Upper lobe of left lung (tissue), 6 donors: ENCODE measurements around the gene LRTM2. TPM values are rescaled to one million over a fixed set of nuclear protein-coding genes. Genes with fewer than 3 reads are reported as not detected.

Experiments used
- ATAC-seq, 2 donors: fragments of 200-7000 bp; cut with Tn5 transposase; one replicate each; pipeline ENCODE4 v1.9.1; 2022; ENCODE audit warnings: mild to moderate bottlenecking in 2 of 2, moderate library complexity in 2 of 2; ENCODE audit not compliant: low FRiP score in 2 of 2
- DNase-seq, 2 donors: peaks; one replicate each; pipeline ENCODE4 v3.0.0-alpha.2; 2019 to 2020
- H3K27ac ChIP-seq, 4 donors: fragments of 200-600 bp; sonication (generic); one replicate each; pipeline ENCODE4 v1.5.1; 2016 to 2019
- H3K27me3 ChIP-seq, 4 donors: fragments of 200-600 bp; sonication (generic); one replicate each; pipeline ENCODE4 v1.5.1; 2017 to 2019
- H3K36me3 ChIP-seq, 4 donors: fragments of 200-600 bp; sonication (generic); one replicate each; pipeline ENCODE4 v1.5.1; 2016 to 2019
- H3K4me1 ChIP-seq, 4 donors: fragments of 200-600 bp; sonication (generic); one replicate each; pipeline ENCODE4 v1.5.1; 2018 to 2019
- H3K4me3 ChIP-seq, 4 donors: fragments of 200-600 bp; sonication (generic); one replicate each; pipeline ENCODE4 v1.5.1; 2017 to 2019; ENCODE audit warnings: mild to moderate bottlenecking in 2 of 4, moderate library complexity in 1 of 4
- H3K9me3 ChIP-seq, 4 donors: fragments of 200-600 bp; sonication (generic); one replicate each; pipeline ENCODE4 v1.5.1; 2018 to 2019
- EP300 ChIP-seq, 4 donors: sonication (generic); formaldehyde crosslinking; IDR thresholded peaks; one replicate each; pipeline ENCODE4 v1.5.1; 2017; ENCODE audit warnings: antibody characterized with exemption in 4 of 4, control low read depth in 2 of 4
- POLR2A ChIP-seq, 4 donors: fragments of 450-650 bp; IDR thresholded peaks; one replicate each; pipeline ENCODE4 v1.5.1; 2016 to 2017; ENCODE audit warnings: antibody characterized with exemption in 4 of 4, mild to moderate bottlenecking in 2 of 4
- POLR2AphosphoS5 ChIP-seq, 2 donors: sonication (generic); formaldehyde crosslinking; IDR thresholded peaks; one replicate each; pipeline ENCODE4 v1.5.1; 2017; ENCODE audit warnings: antibody characterized with exemption in 2 of 2
- WGBS, 2 donors: methylation state at CpG; one replicate each; pipeline ENCODE4 v1.1.5; 2017 to 2018; 5-methylcytosine and 5-hydroxymethylcytosine counted together
- total RNA-seq, 6 donors: library from RNA; depleted of rRNA in 4 of 6; stranded (reverse); fragments of >200 nt in 4 of 6; gene quantifications; one replicate each; pipeline versions ENCODE4 v1.1.0 to v1.2.1, GENCODE V29; 2016 to 2021
- TF ChIP-seq, protein P1 (sequence below), 6 experiments: fragments of 450-650 bp in 4 of 6; fragments of 200-600 bp in 2 of 6; sonication (generic) in 2 of 6; IDR thresholded peaks; one replicate each; pipeline ENCODE4 v1.5.1; 2016 to 2019; ENCODE audit warnings: antibody characterized with exemption in 6 of 6
- donor health status: DM: no; HTN: no; CAD: no; lungs with moderate emphysema.
- donor health status: DM: no; HTN: yes; CAD: no; lungs with severe emphysema.

The LRTM2 gene
- total RNA-seq, 6 donors from 2014 or later: not detected

DNA sequence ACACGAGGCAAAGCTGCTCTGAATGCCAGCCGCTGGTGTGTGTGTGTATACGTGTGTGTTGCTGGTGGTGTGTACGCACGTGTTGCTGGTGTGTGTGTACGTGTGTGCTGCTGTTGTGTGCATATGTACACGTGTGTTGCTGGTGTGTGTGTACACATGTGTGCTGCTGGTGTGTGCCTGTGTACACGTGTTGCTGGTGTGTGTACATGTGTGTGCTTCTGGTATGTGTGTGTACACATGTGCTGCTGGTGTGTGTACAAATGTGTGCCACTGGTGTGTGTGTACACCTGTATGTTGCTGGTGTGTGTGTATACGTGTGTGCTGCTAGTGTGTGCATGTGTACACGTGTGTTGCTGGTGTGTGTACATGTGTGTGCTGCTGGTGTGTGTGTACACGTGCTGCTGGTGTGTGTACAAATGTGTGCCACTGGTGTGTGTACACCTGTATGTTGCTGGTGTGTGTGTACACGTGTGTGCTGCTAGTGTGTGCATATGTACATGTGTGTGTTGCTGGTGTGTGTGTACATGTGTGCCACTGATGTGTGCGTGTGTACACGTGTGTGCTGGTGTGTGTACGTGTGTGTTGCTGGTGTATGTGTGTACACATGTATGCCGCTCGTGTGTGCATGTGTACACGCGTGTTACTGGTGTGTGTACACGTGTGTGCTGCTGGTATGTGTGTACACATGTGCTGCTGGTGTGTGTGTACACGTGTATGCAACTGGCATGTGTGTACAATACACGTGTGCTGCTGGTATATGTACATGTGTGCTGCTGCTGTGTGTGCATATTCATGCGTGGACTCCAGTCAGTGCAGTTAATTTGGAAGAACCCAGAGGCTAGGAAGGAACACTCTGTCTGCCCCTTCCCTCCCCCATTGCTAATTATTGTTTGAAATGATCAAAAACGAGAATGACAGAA, 50.9 kb downstream of the LRTM2 start:
- DNase-seq: no peak
- H3K4me3 ChIP-seq: no peak overlapping the region
- H3K36me3 ChIP-seq: no peaks in the 10 kb centered on the region
- TF ChIP-seq POLR2A (IDR thresholded peaks at IDR 0.05) (no peak), POLR2AphosphoS5 (IDR thresholded peaks at IDR 0.05) (no peak), EP300 (IDR thresholded peaks at IDR 0.05) (no peak)
- TF ChIP-seq, protein P1, sequence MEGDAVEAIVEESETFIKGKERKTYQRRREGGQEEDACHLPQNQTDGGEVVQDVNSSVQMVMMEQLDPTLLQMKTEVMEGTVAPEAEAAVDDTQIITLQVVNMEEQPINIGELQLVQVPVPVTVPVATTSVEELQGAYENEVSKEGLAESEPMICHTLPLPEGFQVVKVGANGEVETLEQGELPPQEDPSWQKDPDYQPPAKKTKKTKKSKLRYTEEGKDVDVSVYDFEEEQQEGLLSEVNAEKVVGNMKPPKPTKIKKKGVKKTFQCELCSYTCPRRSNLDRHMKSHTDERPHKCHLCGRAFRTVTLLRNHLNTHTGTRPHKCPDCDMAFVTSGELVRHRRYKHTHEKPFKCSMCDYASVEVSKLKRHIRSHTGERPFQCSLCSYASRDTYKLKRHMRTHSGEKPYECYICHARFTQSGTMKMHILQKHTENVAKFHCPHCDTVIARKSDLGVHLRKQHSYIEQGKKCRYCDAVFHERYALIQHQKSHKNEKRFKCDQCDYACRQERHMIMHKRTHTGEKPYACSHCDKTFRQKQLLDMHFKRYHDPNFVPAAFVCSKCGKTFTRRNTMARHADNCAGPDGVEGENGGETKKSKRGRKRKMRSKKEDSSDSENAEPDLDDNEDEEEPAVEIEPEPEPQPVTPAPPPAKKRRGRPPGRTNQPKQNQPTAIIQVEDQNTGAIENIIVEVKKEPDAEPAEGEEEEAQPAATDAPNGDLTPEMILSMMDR (IDR thresholded peaks at IDR 0.05): no peak
- ATAC-seq: peak in 1 of 2 donors; percentile 54
- H3K27ac ChIP-seq: no peak overlapping the region
- H3K4me1 ChIP-seq: no peaks in the 10 kb centered on the region
- no peaks in the 10 kb centered on the region for H3K27me3 ChIP-seq
- H3K9me3 ChIP-seq: no peaks in the 10 kb centered on the region
- WGBS, 2 donors: 86% methylated on average over 24 of the region's 24 CpGs

DNA sequence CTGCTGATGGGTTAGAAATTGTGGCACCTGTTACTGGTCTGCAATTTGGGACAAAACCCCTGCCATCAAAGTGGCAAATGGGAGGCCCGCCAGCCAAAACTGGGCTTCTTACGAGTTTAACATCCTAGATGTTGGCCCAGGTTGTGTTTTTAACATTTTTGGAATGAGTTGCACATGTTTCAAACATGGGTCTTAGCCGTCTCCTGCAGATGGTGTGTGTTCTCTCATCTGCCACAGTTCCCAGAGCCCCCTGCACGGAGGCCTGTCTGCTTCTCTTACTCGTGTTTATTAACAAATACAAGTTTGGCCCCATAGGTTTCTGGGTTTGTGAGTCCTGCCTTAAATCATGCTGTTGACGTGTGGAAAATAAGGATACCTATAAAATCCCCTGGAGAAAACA, 51.6 kb downstream of the LRTM2 start:
- Histone ChIP-seq H3K4me1 (no peaks in the 10 kb centered on the region), H3K9me3 (no peaks in the 10 kb centered on the region), H3K27me3 (no peaks in the 10 kb centered on the region), H3K36me3 (no peaks in the 10 kb centered on the region), H3K4me3 (no peak overlapping the region), H3K27ac (no peak overlapping the region)
- WGBS, 2 donors: 84 to 94% methylated on average over 6 of the region's 6 CpGs
- ATAC-seq (no peak), DNase-seq (no peak)
- TF ChIP-seq EP300 (IDR thresholded peaks at IDR 0.05): no peak
- TF ChIP-seq POLR2AphosphoS5 (IDR thresholded peaks at IDR 0.05): no peak
- TF ChIP-seq, protein P1 (IDR thresholded peaks at IDR 0.05): no peak
- no peak for TF ChIP-seq POLR2A (IDR thresholded peaks at IDR 0.05)

DNA sequence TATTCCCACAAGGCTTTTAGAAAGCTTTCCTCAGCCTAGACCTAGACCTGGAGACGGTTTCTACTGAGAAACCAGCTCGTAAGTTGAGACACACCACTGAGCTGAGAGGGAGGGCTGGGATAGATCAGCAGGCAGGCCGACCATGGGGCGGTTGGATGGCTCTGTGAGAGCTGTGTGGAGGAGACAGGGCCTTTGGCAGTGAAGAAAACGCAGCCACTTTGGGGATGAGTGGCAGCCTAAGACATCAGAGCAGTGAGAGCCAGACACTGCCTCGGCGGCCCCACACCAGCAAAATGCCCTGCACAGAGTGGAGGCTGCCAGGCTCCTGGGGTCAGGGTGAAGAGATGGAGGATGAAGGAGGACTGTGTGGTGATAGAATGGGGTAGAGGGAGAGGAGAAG, 52.1 kb downstream of the LRTM2 start:
- Histone ChIP-seq H3K4me3 (no peak overlapping the region), H3K27ac (no peak overlapping the region), H3K27me3 (no peaks in the 10 kb centered on the region), H3K4me1 (no peaks in the 10 kb centered on the region), H3K36me3 (no peaks in the 10 kb centered on the region), H3K9me3 (no peaks in the 10 kb centered on the region)
- DNase-seq (peak in 1 of 2 donors; percentile 34), ATAC-seq (no peak)
- WGBS, 2 donors: 87% methylated on average over 7 of the region's 7 CpGs
- no peak for TF ChIP-seq POLR2AphosphoS5 (IDR thresholded peaks at IDR 0.05)
- TF ChIP-seq, protein P1 (IDR thresholded peaks at IDR 0.05): no peak
- no peak for TF ChIP-seq POLR2A (IDR thresholded peaks at IDR 0.05)
- no peak for TF ChIP-seq EP300 (IDR thresholded peaks at IDR 0.05)

DNA sequence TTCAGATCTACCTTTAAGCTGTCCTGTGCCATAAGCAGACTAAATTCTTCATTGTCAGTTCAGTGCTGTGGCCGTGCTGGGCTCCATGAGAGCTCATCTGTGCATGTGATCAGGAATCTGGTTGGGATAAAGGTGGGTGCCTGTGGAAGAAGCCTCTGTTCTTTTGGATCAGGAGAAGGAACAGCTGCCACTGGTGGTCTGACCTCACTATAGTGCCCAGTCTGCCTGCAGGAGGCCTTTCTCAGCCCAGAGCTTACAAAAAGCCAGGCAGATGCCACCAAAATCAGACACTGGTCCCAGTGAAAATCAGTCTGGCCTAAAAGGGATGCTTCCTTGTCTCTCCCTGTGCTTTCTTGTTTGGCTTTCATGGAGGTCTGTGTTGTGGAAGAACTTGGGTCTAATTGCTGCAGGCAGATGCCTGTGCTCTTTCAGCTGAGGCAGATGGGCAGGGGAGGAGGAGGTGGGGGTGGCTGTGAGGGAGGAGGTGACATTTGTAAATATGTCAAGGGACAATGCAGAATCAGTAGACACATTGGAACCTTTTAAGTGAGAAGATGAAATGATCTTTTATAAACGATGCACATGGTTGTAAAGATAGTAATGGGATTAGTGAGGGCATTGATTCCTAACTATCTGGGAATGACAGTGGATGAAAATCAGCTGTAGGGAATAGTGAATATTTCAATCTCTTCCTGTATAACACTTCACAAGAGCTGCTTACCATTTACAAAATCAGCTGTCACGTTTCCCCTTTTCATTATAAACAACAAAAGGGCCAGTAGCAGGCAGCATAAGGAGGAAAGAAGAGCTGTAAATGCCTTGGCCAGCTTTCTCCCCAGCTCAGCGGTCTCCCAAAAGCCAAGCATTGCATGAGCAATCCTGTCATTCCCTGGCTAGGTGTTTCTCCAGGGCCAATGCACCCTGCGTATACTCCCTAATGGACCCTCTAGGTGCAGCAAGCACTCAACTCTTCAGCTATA, 53.5 kb downstream of the LRTM2 start:
- H3K36me3 ChIP-seq: no peaks in the 10 kb centered on the region
- H3K4me3 ChIP-seq: no peak overlapping the region
- WGBS, 2 donors: 66 to 72% methylated on average over 4 to 5 of the region's 5 CpGs
- H3K27ac ChIP-seq: no peak overlapping the region
- no peak for ATAC-seq
- H3K9me3 ChIP-seq: no peaks in the 10 kb centered on the region
- no peaks in the 10 kb centered on the region for H3K27me3 ChIP-seq
- no peak for DNase-seq
- H3K4me1 ChIP-seq: no peaks in the 10 kb centered on the region
- TF ChIP-seq POLR2A (IDR thresholded peaks at IDR 0.05): no peak
- TF ChIP-seq EP300 (IDR thresholded peaks at IDR 0.05): no peak
- TF ChIP-seq POLR2AphosphoS5 (IDR thresholded peaks at IDR 0.05): no peak
- TF ChIP-seq, protein P1 (IDR thresholded peaks at IDR 0.05): no peak
